A673 (cell line): Measurements from ENCODE around the gene CELA2B.

Experiments used
- EZH2 ChIP-seq: fragments of 200-600 bp; sonication (generic); IDR thresholded peaks from 2 replicates; pipeline ENCODE4 v1.6.1; 2017; ENCODE audit warnings: borderline replicate concordance, low read depth, mild to moderate bottlenecking, mixed read lengths, antibody characterized with exemption, low read length; ENCODE audit not compliant: poor library complexity, severe bottlenecking
- TF ChIP-seq, protein P1 (sequence below): fragments of 300-800, 200-600 bp; sonication (generic); conservative IDR thresholded peaks from 2 replicates; pipeline ENCODE4 v1.5.1; 2017; ENCODE audit warnings: low read depth, mild to moderate bottlenecking, antibody characterized with exemption, low read length, moderate library complexity, mixed read lengths

DNA sequence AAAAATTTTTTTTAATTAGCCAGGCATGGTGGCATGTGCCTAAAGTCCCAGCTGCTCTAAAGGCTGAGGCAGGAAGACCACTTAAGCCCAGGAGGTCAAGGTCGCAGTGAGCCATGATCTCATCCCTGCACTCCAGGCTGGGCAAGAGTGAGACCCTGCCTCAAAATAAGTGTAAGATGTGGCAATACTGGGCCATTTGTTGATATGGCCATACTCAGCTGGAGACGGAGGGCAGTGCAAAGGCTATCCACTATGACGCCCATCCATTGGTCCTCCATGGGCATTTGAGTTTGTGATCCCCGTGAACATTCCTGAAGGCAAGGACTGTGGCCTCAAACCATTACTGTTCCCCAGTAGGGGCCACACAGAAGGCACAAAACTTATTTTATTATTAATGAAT lies 46.6 kb downstream of the CELA2B start:
- TF ChIP-seq, protein P1, sequence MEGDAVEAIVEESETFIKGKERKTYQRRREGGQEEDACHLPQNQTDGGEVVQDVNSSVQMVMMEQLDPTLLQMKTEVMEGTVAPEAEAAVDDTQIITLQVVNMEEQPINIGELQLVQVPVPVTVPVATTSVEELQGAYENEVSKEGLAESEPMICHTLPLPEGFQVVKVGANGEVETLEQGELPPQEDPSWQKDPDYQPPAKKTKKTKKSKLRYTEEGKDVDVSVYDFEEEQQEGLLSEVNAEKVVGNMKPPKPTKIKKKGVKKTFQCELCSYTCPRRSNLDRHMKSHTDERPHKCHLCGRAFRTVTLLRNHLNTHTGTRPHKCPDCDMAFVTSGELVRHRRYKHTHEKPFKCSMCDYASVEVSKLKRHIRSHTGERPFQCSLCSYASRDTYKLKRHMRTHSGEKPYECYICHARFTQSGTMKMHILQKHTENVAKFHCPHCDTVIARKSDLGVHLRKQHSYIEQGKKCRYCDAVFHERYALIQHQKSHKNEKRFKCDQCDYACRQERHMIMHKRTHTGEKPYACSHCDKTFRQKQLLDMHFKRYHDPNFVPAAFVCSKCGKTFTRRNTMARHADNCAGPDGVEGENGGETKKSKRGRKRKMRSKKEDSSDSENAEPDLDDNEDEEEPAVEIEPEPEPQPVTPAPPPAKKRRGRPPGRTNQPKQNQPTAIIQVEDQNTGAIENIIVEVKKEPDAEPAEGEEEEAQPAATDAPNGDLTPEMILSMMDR = no peak
- TF ChIP-seq EZH2 = no peak
